Tibial nerve (tissue), 4 donors: ENCODE measurements around the gene PANX2.

ENCODE experiments used
- CTCF ChIP-seq, 5 experiments: fragments of 200-600 bp in 3 of 5; fragments of 450-650 bp in 2 of 5; sonication (generic) in 3 of 5; IDR thresholded peaks; one replicate each; pipeline ENCODE4 v1.5.1; 2016 to 2019; ENCODE audit warnings: antibody characterized with exemption in 5 of 5, mild to moderate bottlenecking in 3 of 5, moderate library complexity in 2 of 5
- EP300 ChIP-seq, 2 donors: sonication (generic); formaldehyde crosslinking; IDR thresholded peaks; one replicate each; pipeline ENCODE4 v1.6.1; 2017; ENCODE audit warnings: antibody characterized with exemption in 2 of 2, mild to moderate bottlenecking in 1 of 2
- POLR2A ChIP-seq, 2 donors: fragments of 450-650 bp; IDR thresholded peaks; one replicate each; pipeline ENCODE4 v1.6.1; 2017; ENCODE audit warnings: antibody characterized with exemption in 2 of 2, mild to moderate bottlenecking in 2 of 2, moderate library complexity in 2 of 2

- TF ChIP-seq CTCF (IDR thresholded peaks at IDR 0.05) (no peak), POLR2A (IDR thresholded peaks at IDR 0.05) (no peak), EP300 (IDR thresholded peaks at IDR 0.05) (no peak)
Observed at GRCh38 chr22:50178871-50179869, 8.6 kb downstream of the PANX2 start.
